Thyroid gland (tissue), 4 donors: ENCODE results near the gene OR5D13.

Experiments used
- POLR2A ChIP-seq, 2 donors: fragments of 450-650 bp; IDR thresholded peaks; one replicate each; pipeline ENCODE4 v1.6.1; 2017; ENCODE audit warnings: antibody characterized with exemption in 2 of 2, mild to moderate bottlenecking in 2 of 2, moderate library complexity in 1 of 2
- TF ChIP-seq, protein P1 (sequence below), 6 experiments: fragments of 200-600 bp in 3 of 6; fragments of 450-650 bp in 3 of 6; sonication (generic) in 3 of 6; IDR thresholded peaks; one replicate each; pipeline ENCODE4 v1.5.1; 2016 to 2019; ENCODE audit warnings: antibody characterized with exemption in 6 of 6, mild to moderate bottlenecking in 2 of 6, inconsistent platforms in 1 of 6, moderate library complexity in 1 of 6

DNA sequence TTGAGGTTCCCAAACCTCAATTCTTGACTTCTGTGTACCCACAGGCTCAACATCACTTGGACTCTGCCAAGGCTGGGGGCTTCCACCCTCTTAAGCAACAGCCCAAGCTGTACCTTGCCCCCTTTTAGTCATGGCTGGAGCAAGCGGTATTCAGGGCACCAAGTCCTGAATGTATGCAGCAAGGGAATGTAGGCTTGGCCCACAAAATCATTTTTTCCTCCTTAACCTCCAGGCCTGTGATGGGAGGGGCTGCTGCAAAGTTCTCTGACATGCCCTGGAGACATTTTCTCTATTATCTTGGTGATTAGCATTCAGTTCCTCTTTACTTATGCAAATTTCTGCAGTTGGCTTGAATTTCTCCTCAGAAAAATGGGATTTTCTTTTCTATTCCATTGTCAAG, 33.0 kb downstream of the OR5D13 start:
- no peak for TF ChIP-seq POLR2A (IDR thresholded peaks at IDR 0.05)
- TF ChIP-seq, protein P1, sequence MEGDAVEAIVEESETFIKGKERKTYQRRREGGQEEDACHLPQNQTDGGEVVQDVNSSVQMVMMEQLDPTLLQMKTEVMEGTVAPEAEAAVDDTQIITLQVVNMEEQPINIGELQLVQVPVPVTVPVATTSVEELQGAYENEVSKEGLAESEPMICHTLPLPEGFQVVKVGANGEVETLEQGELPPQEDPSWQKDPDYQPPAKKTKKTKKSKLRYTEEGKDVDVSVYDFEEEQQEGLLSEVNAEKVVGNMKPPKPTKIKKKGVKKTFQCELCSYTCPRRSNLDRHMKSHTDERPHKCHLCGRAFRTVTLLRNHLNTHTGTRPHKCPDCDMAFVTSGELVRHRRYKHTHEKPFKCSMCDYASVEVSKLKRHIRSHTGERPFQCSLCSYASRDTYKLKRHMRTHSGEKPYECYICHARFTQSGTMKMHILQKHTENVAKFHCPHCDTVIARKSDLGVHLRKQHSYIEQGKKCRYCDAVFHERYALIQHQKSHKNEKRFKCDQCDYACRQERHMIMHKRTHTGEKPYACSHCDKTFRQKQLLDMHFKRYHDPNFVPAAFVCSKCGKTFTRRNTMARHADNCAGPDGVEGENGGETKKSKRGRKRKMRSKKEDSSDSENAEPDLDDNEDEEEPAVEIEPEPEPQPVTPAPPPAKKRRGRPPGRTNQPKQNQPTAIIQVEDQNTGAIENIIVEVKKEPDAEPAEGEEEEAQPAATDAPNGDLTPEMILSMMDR (IDR thresholded peaks at IDR 0.05), result no peak
